ENCODE results near the gene PDE4C.

- TF ChIP-seq TAF1 (IDR thresholded peaks at IDR 0.05; ENCODE audit: low read depth) = no peak
- TF ChIP-seq TCF12 (IDR thresholded peaks at IDR 0.05; ENCODE audit: low read depth) = no peak
- TF ChIP-seq RAD21 (IDR thresholded peaks at IDR 0.05; ENCODE audit: low read depth) = no peak
- TF ChIP-seq, protein P1, sequence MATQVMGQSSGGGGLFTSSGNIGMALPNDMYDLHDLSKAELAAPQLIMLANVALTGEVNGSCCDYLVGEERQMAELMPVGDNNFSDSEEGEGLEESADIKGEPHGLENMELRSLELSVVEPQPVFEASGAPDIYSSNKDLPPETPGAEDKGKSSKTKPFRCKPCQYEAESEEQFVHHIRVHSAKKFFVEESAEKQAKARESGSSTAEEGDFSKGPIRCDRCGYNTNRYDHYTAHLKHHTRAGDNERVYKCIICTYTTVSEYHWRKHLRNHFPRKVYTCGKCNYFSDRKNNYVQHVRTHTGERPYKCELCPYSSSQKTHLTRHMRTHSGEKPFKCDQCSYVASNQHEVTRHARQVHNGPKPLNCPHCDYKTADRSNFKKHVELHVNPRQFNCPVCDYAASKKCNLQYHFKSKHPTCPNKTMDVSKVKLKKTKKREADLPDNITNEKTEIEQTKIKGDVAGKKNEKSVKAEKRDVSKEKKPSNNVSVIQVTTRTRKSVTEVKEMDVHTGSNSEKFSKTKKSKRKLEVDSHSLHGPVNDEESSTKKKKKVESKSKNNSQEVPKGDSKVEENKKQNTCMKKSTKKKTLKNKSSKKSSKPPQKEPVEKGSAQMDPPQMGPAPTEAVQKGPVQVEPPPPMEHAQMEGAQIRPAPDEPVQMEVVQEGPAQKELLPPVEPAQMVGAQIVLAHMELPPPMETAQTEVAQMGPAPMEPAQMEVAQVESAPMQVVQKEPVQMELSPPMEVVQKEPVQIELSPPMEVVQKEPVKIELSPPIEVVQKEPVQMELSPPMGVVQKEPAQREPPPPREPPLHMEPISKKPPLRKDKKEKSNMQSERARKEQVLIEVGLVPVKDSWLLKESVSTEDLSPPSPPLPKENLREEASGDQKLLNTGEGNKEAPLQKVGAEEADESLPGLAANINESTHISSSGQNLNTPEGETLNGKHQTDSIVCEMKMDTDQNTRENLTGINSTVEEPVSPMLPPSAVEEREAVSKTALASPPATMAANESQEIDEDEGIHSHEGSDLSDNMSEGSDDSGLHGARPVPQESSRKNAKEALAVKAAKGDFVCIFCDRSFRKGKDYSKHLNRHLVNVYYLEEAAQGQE (IDR thresholded peaks at IDR 0.05; ENCODE audit: low read depth) = no peak
- TF ChIP-seq, protein P2, sequence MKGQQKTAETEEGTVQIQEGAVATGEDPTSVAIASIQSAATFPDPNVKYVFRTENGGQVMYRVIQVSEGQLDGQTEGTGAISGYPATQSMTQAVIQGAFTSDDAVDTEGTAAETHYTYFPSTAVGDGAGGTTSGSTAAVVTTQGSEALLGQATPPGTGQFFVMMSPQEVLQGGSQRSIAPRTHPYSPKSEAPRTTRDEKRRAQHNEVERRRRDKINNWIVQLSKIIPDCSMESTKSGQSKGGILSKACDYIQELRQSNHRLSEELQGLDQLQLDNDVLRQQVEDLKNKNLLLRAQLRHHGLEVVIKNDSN (IDR thresholded peaks at IDR 0.05) = no peak
- no peak for TF ChIP-seq CREB1 (IDR thresholded peaks at IDR 0.05; ENCODE audit: low read depth)
- no peak for TF ChIP-seq NFIC (IDR thresholded peaks at IDR 0.05)
- no peak for TF ChIP-seq MAX (IDR thresholded peaks at IDR 0.05)
- no peak for TF ChIP-seq EP300 (IDR thresholded peaks at IDR 0.05; ENCODE audit: borderline replicate concordance)
- no peak for TF ChIP-seq YY1 (IDR thresholded peaks at IDR 0.05; ENCODE audit: low read depth)
- TF ChIP-seq EGR1 (IDR thresholded peaks at IDR 0.05) = no peak
- no peak for TF ChIP-seq CEBPB (IDR thresholded peaks at IDR 0.05)
- no peak for TF ChIP-seq TEAD4 (IDR thresholded peaks at IDR 0.05)
Measured at GRCh38 chr19:18198374-18198773, 27.9 kb downstream of the PDE4C start.

Measured in Ishikawa (cell line).